NB4 (cell line): ENCODE data around the gene CDYL.

Source experiments
- CTCF ChIP-seq: IDR thresholded peaks from one replicate; pipeline ENCODE4 v1.5.1; 2012; ENCODE audit warnings: low read depth, low read length
- POLR2A ChIP-seq: IDR thresholded peaks from 2 replicates; pipeline ENCODE4 v1.6.1; 2011; ENCODE audit warnings: mild to moderate bottlenecking; ENCODE audit not compliant: insufficient read length; ENCODE audit errors: extremely low read depth

GRCh38 chr6:4856785-4857184, 80.6 kb downstream of the CDYL start:
- TF ChIP-seq POLR2A = no peak
- TF ChIP-seq CTCF = peak; percentile 9
